ENCODE data around the gene SPNS3.

Gene SPNS3

GRCh38 chr17:4522661-4523060 is 88.9 kb downstream of the SPNS3 start:
- no peak for TF ChIP-seq ZNF274 (IDR thresholded peaks at IDR 0.05; ENCODE audit: low read depth, low read length)
- no peak overlapping the region for H3K4me3 ChIP-seq (ENCODE audit: low read length)

- H3K4me3 ChIP-seq (ENCODE audit: low read length), result no peak overlapping the region
Measured at GRCh38 chr17:4523946-4524345, 90.2 kb downstream of the SPNS3 start.

GRCh38 chr17:4525691-4526397 is 92.1 kb downstream of the SPNS3 start:
- H3K4me3 ChIP-seq (ENCODE audit: low read length), result no peak overlapping the region
- no peak for TF ChIP-seq ZNF274 (IDR thresholded peaks at IDR 0.05; ENCODE audit: low read depth, low read length)

More at GRCh38 chr17:4523946-4524345, 90.2 kb downstream of the SPNS3 start:
- TF ChIP-seq ZNF274 (IDR thresholded peaks at IDR 0.05; ENCODE audit: low read depth, low read length), result no peak

GRCh38 chr17:4527134-4527533 is 93.4 kb downstream of the SPNS3 start:
- no peak overlapping the region for H3K4me3 ChIP-seq (ENCODE audit: low read length)
- no peak for TF ChIP-seq ZNF274 (IDR thresholded peaks at IDR 0.05; ENCODE audit: low read depth, low read length)

- no peak overlapping the region for H3K4me3 ChIP-seq (ENCODE audit: low read length)
- TF ChIP-seq ZNF274 (IDR thresholded peaks at IDR 0.05; ENCODE audit: low read depth, low read length), result no peak
Measured at GRCh38 chr17:4527566-4528125, 93.9 kb downstream of the SPNS3 start.

- no peak for TF ChIP-seq ZNF274 (IDR thresholded peaks at IDR 0.05; ENCODE audit: low read depth, low read length)
- H3K4me3 ChIP-seq (ENCODE audit: low read length), result no peak overlapping the region
Measured at GRCh38 chr17:4529533-4530152, 95.9 kb downstream of the SPNS3 start.

GRCh38 chr17:4530799-4531730 is 97.3 kb downstream of the SPNS3 start:
- H3K4me3 ChIP-seq (ENCODE audit: low read length), result no peak overlapping the region
- TF ChIP-seq ZNF274 (IDR thresholded peaks at IDR 0.05; ENCODE audit: low read depth, low read length), result no peak

GRCh38 chr17:4531988-4532736 is 98.4 kb downstream of the SPNS3 start:
- no peak overlapping the region for H3K4me3 ChIP-seq (ENCODE audit: low read length)
- no peak for TF ChIP-seq ZNF274 (IDR thresholded peaks at IDR 0.05; ENCODE audit: low read depth, low read length)

GRCh38 chr17:4532860-4533522 is 99.3 kb downstream of the SPNS3 start:
- H3K4me3 ChIP-seq (ENCODE audit: low read length), result no peak overlapping the region
- TF ChIP-seq ZNF274 (IDR thresholded peaks at IDR 0.05; ENCODE audit: low read depth, low read length), result no peak

- TF ChIP-seq ZNF274 (IDR thresholded peaks at IDR 0.05; ENCODE audit: low read depth, low read length), result no peak
- no peak overlapping the region for H3K4me3 ChIP-seq (ENCODE audit: low read length)
Measured at GRCh38 chr17:4533523-4534504, 100.1 kb downstream of the SPNS3 start.

- H3K4me3 ChIP-seq (ENCODE audit: low read length), result no peak overlapping the region
- no peak for TF ChIP-seq ZNF274 (IDR thresholded peaks at IDR 0.05; ENCODE audit: low read depth, low read length)
Measured at GRCh38 chr17:4534515-4534914, 100.8 kb downstream of the SPNS3 start.
